GM12874 (cell line): Measurements from ENCODE around the gene GP5.

Experiments used
- CTCF ChIP-seq: IDR thresholded peaks from 2 replicates; pipeline ENCODE4 v1.5.1; 2011; ENCODE audit warnings: low read depth, mild to moderate bottlenecking, control low read depth, low read length, moderate library complexity; ENCODE audit not compliant: insufficient read depth

The GP5 gene

GRCh38 chr3:194377708-194378107 lies 21.4 kb downstream of the GP5 start:
- no peak for TF ChIP-seq CTCF

GRCh38 chr3:194376241-194376560 lies 22.9 kb downstream of the GP5 start:
- TF ChIP-seq CTCF = no peak

- no peak for TF ChIP-seq CTCF
Measured at GRCh38 chr3:194375473-194376240, 23.4 kb downstream of the GP5 start.

- TF ChIP-seq CTCF = no peak
Measured at GRCh38 chr3:194374935-194375334, 24.1 kb downstream of the GP5 start.

GRCh38 chr3:194373899-194374298 lies 25.2 kb downstream of the GP5 start:
- TF ChIP-seq CTCF = no peak

- TF ChIP-seq CTCF = no peak
Measured at GRCh38 chr3:194373028-194373427, 26.0 kb downstream of the GP5 start.

GRCh38 chr3:194370753-194371152 lies 28.3 kb downstream of the GP5 start:
- TF ChIP-seq CTCF = no peak
